ENCODE results near the gene CDH22.

The CDH22 gene

GRCh38 chr20:46322641-46323040 lies 14.3 kb upstream of the CDH22 start:
- no peak for DNase-seq

DNA sequence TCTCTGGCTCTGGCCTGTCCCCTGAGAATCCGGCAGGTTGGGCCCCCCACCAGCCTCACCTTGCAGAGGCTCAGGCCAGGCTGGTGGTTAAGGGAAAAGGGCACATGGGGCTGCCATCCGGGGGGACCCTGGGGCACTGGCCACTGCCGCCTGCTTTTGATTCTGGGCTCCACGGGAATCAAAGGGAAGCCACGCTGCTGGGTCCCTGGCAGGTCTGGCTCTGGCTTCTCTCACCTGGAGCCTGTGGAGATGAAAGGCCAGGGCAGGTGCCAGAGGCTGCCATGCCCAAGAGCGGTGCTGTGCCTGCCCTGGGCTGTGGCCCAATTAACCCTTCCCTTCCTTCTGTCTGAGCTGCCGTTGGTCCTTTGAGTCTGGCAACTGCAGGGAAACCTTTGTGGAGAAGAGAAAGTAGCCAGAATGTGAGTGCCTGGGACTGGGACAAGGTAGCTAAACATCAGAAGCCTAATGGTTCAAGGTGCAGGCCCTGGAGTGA lies 9.4 kb upstream of the CDH22 start:
- DNase-seq, result no peak

GRCh38 chr20:46316984-46317684 lies 8.8 kb upstream of the CDH22 start:
- DNase-seq, result no peak

DNA sequence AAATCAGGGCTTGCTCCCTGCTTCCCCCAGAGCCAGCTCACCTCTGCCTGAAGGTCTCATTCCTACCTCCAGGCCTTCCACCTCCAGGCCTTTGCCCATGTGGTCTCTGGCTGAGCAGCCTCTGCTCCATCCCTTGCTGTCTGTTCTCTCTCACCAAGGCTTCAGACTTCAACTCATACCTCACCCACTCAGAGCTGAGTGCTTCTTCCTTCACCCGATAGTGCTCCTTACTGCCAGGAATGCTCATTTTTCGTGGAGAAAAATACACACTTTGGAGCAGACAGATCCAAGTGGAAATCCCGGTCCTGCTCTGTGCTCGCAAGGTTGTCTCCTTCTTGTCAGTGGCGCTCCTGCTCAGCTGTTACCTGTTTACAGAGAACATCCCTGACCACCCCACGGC lies 7.0 kb upstream of the CDH22 start:
- no peak for DNase-seq

GRCh38 chr20:46312945-46313861 lies 4.9 kb upstream of the CDH22 start:
- no peak for DNase-seq

DNA sequence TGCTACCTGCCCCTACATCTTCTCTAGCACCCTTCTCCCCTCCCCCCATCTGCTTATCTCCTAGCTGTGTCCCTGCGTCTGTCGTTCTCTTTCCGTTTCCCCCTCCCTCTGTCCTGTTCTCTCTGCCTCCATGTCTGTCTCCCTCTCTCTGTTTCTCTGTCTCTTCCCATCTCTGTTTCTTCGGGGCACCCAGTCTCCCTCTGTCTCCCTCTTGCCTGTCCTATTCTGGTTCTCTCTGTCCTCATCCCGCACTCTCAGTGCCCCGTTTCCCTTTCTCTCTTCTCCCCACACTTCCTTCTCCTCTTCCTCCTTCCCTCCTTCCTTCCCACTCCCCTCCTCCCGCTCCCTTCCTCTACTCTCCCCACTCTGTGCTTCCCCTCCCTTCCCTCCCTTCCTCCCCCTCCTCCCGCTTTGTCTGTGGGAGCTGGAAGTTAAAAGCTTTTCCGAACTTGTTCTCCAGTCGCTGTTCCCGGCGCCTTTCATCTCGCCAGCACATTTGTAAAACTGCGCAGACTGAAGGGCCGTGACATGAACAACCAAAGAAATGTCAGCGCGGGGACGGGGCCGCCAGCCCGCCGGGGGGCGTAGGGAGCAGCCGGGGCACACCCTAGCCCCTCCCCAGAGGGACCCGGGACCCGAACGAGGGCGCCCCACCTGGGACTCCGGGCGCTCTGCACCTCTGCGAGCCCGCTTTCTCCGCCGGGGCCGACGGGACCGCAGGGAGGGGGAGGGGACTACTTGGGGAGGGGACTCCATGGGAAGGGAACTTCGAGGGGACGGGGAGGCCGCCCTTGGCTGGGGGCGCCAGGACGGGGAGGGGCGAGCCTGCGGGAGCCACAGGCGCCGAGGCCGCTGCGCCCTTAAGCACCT lies 4.0 kb upstream of the CDH22 start:
- peak; percentile 13 for DNase-seq

- no peak for DNase-seq
These were observed 3.4 kb upstream of the CDH22 start for GRCh38 chr20:46311719-46312074.

GRCh38 chr20:46311039-46311650 lies 2.8 kb upstream of the CDH22 start:
- DNase-seq, result no peak

- DNase-seq, result no peak
These were observed 1.6 kb upstream of the CDH22 start for GRCh38 chr20:46309945-46310344.

- DNase-seq, result no peak
These were observed 370 bp downstream of the CDH22 start for GRCh38 chr20:46307999-46308257.

DNA sequence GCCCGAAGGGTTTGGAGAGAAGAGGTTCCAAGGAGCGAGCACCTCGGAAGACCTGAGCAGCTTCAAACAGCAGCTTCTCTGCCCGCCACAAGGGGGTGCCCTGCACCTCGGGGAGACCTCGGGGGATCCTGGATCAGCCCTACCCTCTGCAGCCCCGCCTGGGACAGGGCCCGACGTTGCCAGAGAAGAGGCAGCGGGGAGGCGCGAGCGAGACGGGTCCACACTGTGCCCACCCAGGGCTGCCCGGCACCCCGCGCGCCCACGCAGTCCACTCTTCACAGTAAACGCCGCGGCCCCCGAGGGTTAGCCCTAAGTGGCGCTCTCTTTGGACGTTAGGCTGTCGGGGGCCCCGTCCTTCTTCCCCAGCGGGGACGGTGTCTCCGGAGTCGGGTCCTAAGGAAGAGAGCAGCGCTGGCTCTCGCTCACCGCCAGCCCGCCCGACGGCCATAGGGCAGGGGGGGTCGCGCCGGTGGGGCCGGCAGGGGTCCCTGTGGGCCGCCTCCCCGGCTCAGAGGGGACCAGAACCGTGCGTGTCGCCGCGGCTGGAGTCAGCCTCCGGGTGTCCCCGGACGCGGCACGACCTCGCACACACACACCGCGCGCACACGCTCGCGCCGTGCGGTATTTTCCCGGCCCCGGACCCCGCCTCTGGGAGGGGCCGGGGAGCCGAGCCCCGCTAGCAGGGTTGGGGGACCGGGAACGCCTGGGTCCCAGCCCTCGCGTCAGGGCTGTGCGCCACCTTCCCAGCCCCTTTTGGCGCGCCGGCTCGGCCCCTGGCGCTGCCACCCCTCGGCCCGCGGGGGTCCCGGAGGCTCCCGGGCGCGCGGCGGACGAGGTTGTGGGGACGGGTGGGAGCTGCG lies 929 bp downstream of the CDH22 start:
- DNase-seq, result peak; percentile 80

DNA sequence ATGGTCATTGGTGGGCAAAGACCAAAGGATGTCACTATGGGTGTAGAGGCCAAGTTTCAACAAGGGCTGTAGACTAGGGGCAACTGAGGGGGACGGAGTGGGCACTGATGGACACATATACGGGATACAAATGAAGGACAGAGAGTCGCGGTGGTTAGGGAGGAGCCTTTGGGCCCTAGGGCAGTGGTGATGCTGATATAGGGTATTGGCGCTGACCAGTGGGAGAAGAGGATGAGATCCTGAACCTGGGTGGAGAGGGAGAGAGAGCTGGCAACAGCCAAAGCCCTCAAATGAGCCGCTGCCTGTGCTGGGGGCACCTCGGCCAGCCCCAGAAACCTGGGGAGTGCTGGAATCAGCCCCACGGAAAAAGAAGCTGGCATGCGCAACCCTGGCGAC lies 1.6 kb downstream of the CDH22 start:
- no peak for DNase-seq

- no peak for DNase-seq
These were observed 2.3 kb downstream of the CDH22 start for GRCh38 chr20:46305973-46306360.

- DNase-seq, result no peak
These were observed 2.8 kb downstream of the CDH22 start for GRCh38 chr20:46305331-46305972.

GRCh38 chr20:46304852-46305251 lies 3.4 kb downstream of the CDH22 start:
- DNase-seq, result no peak

DNA sequence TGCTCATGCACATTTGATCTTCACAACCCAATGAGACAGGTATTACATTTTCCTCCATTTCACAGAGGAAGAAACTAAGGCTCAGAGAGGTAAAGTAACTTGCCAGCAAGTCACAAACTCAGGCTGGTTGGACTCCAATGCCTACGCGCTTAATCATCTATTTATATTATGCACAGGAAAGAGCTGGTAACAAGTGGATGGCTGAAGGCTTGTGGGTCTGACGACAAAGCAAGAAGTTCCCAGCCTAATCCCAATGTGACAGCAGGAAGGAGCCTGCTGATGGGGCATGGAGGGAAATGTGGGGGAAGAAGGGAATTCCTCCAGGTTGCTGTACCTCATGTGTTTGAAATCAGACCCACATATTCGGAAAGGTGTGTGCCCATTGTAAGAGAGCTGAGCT lies 3.9 kb downstream of the CDH22 start:
- no peak for DNase-seq

DNA sequence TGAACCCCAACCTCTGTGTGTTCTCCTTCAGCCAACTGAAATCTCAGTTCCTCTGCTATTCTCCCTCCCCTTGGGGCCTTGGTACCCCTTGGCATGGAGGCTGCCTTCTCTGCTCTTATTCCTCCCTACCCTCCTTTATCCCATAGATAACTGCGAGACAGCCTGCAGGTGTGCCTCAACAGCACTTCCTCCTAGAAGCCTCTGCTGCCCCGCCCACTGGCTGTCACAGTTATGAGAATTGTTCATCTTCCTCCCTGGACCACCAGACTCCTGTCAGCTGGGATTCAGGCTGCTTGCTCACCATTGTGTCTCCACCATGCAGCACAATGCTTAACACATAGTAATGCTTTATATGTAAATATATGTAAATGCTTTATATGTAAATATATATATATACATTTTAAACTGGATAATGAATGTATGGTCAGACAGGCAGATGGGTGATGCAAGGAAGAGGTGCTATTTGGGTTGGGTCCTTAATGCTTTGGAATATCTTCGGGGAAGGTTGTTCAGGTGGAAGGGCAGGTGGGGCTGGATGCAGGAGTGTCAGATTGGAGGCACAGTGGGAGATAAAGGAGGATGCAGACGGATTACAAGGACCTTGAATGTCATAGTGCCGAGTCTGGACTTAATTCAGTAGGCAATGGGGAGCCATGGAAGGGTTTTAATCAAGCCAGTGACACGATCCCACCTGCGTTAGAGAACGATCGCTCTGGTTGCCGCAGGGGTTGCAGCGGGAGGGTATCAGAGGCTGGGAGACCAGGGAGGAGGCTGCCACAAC lies 4.9 kb downstream of the CDH22 start:
- no peak for DNase-seq

- DNase-seq, result no peak
These were observed 6.2 kb downstream of the CDH22 start for GRCh38 chr20:46302106-46302505.

- no peak for DNase-seq
These were observed 8.0 kb downstream of the CDH22 start for GRCh38 chr20:46300281-46300680.

DNA sequence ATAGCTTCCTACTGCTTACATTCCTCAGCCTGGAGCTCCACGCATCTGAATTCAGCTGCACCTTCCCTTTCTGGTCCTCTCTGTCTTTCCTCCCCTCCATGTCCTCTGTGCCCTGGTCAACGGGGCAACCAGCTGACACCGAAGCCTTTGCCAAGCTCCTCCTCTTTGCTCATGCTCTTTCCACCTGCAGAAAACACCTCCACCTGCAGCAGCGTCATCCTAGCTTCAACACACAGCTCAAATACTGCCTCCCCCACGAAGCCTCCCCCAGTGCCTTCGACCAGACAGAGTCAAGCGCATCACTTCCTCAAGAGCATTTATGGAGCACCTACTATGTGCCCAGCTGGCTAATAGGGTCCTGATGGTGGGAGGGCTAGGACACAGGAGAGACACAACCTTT lies 9.2 kb downstream of the CDH22 start:
- no peak for DNase-seq

- no peak for DNase-seq
These were observed 9.9 kb downstream of the CDH22 start for GRCh38 chr20:46298374-46298773.

Data from stimulated activated CD4-positive, alpha-beta T cell treated with anti-CD3 and anti-CD28 coated beads, Interleukin-15, amount 100 ng/mL, for 24 hours (primary cell).